NCI-H2107 treated with DMSO at 0.1 percent for 48 hours (cell line): ENCODE results near the gene ZNF134.

Source experiments
- DNase-seq: peaks from one replicate; lab custom pipeline; 2025; ENCODE audit not compliant: unreplicated experiment; lab: John Stamatoyannopoulos, UW

Gene ZNF134

DNA sequence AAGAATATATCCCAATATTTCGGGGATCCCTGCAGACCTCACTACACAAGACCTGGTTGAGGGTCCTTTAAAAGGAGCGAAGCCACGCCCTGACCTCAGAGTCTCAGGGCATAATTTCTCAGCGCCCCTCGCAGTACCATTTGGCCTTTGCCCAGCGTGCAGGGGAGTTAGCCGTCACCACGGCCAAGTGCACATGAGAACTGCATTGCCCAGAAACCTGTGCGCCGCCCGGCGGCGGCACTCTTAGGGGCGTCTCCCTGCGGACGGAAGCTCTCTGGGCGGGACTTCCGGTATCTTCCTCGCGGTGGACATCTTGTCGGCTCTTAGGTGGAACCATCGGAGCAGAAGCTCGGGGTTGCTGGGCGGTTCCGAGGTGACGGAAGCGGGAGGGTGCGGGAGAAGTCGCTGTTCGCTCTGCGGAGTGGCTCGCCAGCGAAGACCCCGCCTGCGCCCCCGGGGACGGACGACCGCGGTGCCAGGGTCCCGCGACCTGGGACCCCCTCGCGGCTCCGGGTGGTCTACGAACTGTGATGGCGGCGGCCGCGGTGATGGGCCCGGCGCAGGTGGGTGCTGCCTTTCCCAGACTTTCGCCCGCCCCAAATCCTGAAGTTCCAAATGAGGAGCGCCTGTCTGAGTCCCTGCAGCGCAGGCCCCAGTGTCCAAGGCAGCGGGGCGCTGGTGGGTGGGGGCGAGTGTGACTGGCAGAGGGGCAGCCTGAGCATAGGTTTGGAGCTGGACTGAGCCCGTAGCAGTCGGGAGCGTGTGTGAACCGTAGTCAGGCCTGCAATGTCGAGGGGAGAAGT is at the start of gene ZNF134:
ZNF134 (plus strand) TSS at position 302 of the 803 bp plus-strand sequence. CDS start 5,227 bp downstream, outside the sequence.
- peak; percentile 53 for DNase-seq

DNA sequence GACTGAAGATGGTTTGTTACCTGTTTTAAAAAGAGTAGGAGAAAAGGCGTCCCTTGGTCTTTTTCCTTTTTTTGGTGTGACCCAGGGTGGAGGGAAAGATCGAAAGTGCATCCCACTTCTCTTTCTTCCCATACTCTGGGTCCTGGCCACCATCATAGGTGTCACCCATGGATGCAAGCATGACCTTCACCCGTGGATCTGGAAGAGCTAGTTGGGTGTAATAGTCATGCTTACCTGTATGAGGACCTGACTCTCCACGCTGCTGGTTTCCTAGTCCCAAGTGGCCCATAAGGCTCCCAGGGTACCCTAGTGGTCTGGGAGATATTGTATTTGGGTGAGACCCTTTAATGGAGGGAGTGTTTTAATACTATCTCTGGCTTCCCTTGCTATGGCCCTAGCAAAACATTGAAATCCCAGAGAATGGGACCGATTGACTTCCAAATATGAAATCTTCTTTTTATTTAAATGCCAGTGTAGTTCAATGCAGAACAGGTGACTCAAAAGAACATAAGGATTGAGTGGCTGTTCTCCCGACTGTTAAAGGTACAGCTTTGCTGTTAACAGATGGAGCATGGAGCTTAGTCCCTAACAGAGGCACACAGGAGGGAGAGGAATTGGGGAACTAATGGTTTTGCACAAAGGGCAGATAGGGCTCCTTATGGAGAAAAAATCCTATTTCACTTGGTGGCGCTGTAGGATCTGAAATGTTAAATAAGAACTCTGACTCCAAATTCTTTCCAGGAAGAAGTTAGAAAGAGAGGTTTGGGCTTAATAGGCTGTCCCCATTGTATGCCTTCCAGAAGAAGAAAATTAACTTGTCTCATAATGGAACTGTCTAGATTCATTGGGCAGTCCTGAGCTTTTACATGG is 47.4 kb upstream of the ZNF134 start:
- no peak for DNase-seq

- no peak for DNase-seq
Observed at GRCh38 chr19:57570707-57571106, 43.3 kb upstream of the ZNF134 start.

DNA sequence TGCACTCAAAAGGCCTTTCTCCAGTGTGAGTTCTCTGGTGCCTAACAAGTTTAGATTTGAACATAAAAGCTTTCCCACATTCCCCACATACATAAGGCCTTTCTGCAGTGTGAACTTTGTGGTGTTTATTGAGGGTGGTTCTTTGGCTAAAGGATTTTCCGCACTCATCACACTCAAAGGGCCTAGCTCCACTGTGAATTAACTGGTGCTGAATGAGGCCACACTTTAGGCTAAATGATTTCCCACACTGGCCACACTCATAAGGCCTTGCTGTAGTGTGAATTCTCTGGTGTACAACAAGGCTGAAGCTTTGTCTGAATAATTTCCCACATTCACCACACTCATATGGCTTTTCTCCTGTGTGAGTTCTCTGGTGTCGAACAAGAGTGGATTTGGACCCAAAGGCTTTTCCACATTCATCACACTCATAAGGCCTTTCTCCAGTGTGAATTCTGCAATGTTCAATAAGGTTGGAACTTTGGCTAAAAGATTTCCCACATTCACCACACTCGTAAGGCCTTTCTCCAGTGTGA is 41.6 kb upstream of the ZNF134 start:
- DNase-seq = no peak

DNA sequence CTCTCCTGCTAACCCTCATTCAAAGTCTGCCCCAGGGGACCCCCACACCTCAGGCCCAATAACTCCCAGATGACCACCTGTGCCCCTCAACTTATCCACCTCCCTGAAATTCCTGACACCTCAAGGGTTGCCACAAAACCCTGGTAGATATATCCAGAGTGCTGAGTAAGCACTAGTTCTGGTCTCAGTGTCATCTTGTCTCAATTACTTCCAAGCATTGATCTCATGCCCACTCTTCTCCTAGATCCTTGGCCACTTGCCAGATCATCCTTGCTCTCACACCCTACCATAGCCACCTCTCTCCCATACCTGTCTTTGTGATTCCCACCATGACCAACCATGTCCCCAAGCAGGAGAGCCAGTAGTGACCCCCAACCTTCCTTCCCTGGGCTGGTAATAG is 37.4 kb upstream of the ZNF134 start:
- DNase-seq = no peak

DNA sequence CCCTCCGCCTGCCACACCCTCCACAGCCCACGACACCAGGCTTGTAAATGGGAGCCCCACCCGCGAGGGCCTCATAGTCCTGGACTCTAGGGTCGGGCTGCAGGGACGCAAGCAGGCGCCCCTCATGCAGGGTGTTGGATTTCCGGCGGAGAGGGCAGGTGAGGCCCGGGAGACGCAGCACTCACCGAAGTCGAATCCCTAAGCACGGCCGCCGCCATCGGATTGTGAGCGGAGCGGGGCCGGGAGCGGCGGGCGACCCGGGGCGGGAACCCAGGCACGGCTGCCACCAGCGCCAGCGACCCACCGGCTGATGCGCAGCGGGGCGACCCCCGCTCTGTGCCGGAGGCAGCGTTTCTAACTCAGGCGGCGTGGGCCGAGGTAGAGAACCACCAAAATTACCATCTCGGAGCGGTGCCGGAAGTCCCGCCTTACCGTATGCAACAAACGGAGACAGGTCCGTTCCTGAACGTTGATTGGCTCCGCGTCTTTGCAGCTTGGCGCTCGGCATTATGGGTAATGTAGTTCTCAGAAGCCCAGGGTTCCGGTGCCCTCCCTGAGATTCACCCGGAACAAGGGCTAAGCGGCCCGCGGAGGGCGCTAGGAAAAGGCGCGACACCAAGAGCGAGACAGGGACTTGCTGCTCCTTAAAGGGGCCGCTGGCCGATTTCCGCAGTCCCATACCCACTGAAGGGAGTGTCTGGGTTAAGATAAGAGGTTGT is 35.4 kb upstream of the ZNF134 start, which contains the start of gene ZNF416:
ZNF416 (minus strand) TSS at position 425 of the 719 bp plus-strand sequence; CDS start at position 218, 207 bp downstream.
- DNase-seq = peak; percentile 88

GRCh38 chr19:57583104-57583520 is 30.9 kb upstream of the ZNF134 start:
- DNase-seq = no peak

DNA sequence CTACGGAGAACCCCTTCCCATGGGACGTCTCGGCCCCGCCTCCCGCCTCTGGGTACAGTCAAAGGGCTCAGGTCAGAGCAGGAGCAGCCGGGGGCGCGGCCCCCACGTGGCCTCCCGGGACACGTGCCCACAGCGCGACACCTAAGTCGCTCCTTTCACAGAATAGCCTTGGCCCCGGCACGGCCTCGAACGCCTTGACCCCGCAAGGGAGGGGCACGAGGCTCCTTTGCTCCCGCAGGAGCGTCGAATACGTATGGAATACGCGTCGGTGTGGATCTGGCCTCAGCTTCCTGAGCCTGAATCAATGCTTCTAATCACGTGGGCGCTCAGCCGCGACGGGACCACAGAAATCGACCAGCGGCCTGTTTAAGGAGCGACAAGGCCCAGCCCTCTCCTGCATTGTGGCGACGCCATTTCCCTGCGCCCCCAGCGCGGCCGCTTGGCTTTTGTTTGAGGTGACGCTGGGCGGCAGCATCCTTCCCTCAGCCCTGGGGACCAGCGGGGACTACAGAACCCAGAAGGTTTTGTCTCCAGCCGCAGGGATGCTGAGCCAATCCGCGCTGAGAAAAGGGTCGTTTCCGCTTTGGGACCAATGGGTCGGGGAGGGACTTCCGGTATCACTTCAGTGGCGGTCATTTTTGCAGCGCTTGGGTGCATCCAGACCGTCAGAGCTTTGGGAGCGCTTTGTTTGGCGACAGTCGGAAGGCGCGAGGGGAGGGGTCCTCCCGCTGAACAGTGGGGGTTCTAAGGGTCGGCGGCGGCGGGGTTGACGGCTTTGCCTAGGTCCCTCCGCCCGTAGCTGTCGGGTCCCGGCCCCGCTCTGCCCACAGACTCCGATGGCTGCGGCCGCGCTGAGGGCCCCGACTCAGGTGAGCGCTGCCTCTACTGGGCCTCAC is 30.3 kb upstream of the ZNF134 start, which contains the start of gene ZIK1:
ZIK1 (plus strand) TSS at position 625 of the 896 bp plus-strand sequence; CDS start at position 837, 212 bp downstream.
- peak; percentile 70 for DNase-seq

DNA sequence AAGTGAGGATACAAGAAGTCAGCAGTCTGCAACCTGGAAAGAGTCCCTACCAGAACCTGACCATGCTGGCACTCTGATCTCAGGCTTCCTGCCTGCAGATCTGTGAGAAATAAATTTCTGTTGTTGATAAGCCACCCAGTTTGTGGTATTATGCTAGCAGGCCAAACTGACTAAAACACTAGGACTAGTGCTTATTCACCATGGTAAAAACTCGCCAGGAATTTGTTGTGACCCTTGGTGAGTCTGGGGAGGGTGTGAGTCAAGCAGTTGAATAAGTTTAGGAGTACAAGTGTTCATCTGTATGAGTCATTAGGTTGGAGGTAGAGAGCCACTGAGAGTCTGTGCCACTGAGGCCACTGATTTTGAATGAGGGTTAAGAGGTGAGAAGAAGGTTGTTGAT is 26.5 kb upstream of the ZNF134 start:
- no peak for DNase-seq

DNA sequence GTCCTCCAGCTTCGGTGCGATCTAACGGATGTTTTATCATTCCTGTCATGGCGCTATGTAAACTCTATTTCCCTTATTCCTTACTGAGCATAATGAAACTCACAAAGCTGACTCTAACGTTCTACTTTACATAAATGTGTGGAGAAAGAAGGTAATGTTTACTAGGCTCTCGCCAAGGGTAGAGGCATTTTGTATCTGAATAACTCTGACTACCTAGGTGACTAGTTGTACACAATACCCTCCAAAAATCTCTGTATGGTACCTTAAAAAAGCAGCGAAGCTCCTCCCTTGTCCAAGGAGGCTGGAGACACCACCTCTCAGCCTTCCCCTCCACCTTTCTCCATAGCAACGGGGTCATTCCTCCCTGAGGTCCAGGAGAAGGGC is 14.7 kb upstream of the ZNF134 start:
- DNase-seq = no peak

- peak; percentile 51 for DNase-seq
Observed at GRCh38 chr19:57599761-57600383, 14.2 kb upstream of the ZNF134 start, which contains the start of gene ZNF530. Gene ZNF530 (plus strand): TSS chr19:57599885. CDS start chr19:57604346, 4,461 bp downstream.

DNA sequence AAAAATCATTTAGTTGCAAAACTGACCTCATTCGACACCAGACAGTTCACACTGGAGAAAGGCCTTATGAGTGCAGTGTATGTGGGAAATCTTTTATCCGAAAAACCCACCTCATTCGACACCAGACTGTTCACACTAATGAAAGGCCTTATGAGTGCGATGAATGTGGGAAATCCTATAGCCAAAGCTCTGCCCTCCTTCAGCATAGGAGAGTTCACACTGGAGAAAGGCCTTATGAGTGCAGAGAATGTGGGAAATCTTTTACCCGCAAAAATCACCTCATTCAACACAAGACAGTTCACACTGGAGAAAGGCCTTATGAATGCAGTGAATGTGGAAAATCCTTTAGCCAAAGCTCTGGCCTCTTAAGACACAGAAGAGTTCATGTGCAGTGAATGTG is 7.1 kb upstream of the ZNF134 start:
- no peak for DNase-seq

DNA sequence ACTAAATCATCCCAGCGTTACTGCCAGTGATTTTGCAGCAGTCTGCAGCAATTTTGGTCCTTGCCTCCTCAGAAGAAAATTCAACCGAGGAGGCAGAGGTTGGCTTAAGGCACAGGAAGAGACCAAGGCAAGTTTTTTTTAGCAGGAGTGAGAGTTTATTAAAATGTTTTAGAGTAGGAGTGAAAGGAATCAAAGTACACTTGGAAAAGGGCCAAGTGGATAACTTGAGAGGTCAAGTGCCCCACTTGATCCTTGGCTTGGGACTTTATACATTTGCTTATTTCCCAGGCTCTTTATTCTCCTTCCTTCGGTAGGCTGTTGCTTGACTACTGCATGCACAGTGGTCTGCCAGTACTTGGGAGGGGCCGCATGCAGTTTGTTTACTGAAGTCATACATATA is 2.9 kb upstream of the ZNF134 start:
- DNase-seq = no peak

DNA sequence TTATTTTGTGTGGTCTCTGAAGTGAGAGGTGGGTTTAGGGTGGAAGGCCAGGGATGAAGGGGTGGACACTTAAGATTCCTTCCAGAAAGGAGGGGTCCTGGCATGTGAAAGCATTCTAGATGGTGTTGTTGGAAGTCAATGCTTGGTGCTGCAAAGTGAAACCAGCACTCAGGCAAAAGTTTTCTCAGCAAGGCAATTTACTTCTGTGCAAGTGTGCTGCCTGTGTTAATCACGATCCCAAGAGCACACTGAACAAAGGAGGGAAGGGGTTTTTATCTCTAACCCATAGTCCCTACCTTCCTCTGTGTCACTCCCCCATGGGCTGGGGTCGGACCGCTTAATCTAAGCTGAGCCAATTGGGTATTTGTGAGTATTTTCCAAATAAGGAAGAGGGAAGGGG is 1.3 kb downstream of the ZNF134 start:
- no peak for DNase-seq

DNA sequence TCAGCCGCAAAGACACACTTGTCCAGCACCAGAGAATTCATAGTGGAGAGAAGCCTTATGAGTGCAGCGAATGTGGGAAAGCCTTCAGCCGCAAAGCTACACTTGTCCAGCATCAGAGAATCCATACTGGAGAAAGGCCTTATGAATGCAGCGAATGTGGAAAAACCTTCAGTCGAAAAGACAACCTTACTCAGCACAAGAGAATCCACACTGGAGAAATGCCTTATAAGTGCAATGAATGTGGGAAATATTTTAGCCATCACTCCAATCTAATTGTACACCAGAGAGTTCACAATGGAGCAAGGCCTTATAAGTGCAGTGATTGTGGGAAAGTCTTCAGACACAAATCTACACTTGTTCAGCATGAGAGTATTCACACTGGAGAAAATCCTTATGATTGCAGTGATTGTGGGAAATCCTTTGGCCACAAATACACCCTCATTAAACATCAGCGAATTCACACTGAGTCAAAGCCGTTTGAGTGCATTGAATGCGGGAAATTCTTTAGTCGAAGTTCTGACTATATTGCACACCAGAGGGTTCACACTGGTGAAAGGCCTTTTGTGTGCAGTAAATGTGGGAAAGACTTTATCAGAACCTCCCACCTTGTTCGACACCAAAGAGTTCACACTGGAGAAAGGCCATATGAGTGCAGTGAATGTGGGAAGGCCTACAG is 6.8 kb downstream of the ZNF134 start:
- no peak for DNase-seq

DNA sequence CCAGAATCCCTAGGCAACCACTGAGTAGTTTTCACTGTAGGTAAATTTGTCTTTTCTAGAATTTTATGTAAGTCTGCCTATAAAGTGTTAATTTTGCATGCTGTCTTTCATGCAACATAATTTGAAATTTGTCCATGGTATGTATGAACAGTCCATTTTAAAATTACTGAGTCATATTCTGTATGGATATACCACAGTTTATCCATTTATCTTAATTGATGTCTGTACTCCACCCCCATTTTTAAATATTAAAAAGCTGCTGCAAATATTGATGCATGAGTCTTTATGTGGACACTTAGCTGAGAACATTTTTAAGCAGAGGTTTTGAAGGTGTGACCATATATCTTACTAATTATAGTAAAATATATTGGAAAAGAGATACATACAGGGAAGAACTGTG is 9.0 kb downstream of the ZNF134 start:
- no peak for DNase-seq

DNA sequence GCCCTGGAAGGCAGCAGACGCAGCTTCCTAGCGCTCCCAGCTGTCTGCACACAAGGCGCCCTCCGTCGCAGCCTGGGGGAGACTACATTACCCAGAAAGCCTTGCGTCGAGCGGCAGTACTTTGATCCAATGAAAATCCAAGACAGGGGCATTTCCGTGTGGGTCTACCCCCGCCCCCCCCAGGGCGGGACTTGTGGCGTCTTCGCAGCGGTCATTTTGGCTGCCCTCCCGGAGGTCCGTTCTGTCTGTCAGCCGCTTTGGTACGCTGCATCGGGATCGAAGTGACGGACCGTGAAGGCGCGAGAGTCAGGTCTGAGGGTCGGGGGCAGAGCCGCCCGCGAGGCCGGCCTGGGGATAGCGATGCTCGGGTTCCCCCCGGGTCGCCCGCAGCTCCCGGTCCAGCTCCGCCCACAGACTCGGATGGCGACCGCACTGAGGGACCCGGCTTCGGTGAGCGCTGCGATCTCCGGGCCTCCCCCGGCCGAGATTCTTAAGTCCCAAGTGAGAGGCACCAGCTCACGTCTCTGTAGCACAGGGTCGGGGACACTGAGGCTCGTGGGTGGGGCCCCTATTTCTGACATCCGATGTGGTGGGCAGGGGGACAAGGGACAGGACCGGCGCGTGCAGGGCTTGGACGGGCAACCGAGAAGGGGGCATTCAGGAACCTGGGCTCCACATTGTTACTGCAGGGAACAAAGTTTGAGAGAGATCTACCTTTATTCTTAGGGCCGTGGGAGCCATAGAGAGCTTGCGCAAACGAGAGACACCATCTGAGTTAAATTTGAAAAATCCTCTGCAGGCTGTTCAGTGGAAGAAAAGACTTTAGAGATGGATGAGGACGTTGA is 19.2 kb downstream of the ZNF134 start, which contains the start of gene ZNF211:
ZNF211 (plus strand) TSS at position 182 of the 845 bp plus-strand sequence; CDS start at position 361, 179 bp downstream.
- DNase-seq = peak; percentile 86

- DNase-seq = no peak
Observed at GRCh38 chr19:57633832-57634131, 19.7 kb downstream of the ZNF134 start.
